Measurements from ENCODE around the gene ZCCHC2. TPM values are rescaled to one million over a fixed set of nuclear protein-coding genes. Genes with fewer than 3 reads are reported as not detected.

The ZCCHC2 gene
- total RNA-seq, 1 donor from 2014 or later, result 14.8 TPM

DNA sequence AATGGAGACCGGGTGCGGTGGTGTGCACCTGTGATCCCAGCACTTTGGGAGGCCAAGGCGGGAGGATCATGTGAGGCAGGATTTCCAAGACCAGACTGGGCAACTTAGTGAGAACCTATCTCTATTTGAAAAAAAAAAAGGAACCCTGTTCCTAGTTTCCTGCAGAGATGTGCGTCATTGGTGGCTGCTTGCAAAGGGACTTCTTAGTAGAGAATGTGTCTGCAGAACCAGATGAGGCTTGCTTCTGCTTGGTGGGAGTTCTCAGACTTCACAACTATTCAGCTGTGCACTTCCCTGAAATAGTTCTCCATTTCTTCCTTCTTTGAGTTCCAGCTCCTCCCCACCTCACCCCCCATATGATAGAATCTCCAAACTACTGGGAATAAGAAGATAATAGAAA lies 22.3 kb downstream of the ZCCHC2 start:
- DNase-seq (ENCODE audit: low read depth), result no peak
- no peak overlapping the region for H3K4me3 ChIP-seq (ENCODE audit: low read depth, low read length)
- TF ChIP-seq CTCF (conservative IDR thresholded peaks at IDR 0.05; ENCODE audit: low read depth, low read length), result no peak

- no peak for DNase-seq (ENCODE audit: low read depth)
- TF ChIP-seq CTCF (conservative IDR thresholded peaks at IDR 0.05; ENCODE audit: low read depth, low read length), result no peak
- no peak overlapping the region for H3K4me3 ChIP-seq (ENCODE audit: low read depth, low read length)
Observed at GRCh38 chr18:62549755-62550154, 26.9 kb downstream of the ZCCHC2 start.

GRCh38 chr18:62550746-62551145 lies 27.9 kb downstream of the ZCCHC2 start:
- H3K4me3 ChIP-seq (ENCODE audit: low read depth, low read length), result no peak overlapping the region
- DNase-seq (ENCODE audit: low read depth), result no peak
- TF ChIP-seq CTCF (conservative IDR thresholded peaks at IDR 0.05; ENCODE audit: low read depth, low read length), result no peak

DNA sequence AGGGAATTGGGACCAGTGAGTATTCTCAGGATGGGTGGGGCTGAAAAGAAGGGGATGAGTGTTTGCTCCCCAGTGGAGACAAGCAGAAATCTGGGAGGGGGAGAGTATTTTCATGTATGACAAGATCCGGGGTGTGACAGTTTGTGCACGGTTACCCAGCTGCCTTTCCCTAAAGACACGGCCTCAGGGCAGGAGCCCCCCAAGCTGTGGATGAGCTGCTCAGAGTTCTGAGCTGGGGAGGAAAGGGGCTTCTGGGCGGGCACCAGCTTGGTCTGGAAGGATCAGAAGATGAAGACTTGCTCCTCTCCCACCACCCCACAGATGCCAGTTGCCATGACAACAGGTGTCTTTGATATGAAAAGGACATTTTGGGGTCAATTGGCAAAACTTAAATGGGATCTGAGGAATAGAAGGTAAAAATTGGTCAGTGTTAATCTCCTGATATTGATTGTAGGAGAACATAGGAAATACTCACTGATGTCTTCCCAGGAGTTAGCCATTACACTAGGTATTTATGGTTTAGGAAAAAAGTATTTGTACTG lies 29.2 kb downstream of the ZCCHC2 start:
- H3K4me3 ChIP-seq (ENCODE audit: low read depth, low read length), result no peak overlapping the region
- DNase-seq (ENCODE audit: low read depth), result no peak
- no peak for TF ChIP-seq CTCF (conservative IDR thresholded peaks at IDR 0.05; ENCODE audit: low read depth, low read length)

GRCh38 chr18:62554061-62554815 lies 31.4 kb downstream of the ZCCHC2 start:
- TF ChIP-seq CTCF (conservative IDR thresholded peaks at IDR 0.05; ENCODE audit: low read depth, low read length), result no peak
- no peak overlapping the region for H3K4me3 ChIP-seq (ENCODE audit: low read depth, low read length)
- DNase-seq (ENCODE audit: low read depth), result no peak

- H3K4me3 ChIP-seq (ENCODE audit: low read depth, low read length), result no peak overlapping the region
- TF ChIP-seq CTCF (conservative IDR thresholded peaks at IDR 0.05; ENCODE audit: low read depth, low read length), result no peak
- DNase-seq (ENCODE audit: low read depth), result no peak
Observed at GRCh38 chr18:62555135-62555534, 32.3 kb downstream of the ZCCHC2 start.

DNA sequence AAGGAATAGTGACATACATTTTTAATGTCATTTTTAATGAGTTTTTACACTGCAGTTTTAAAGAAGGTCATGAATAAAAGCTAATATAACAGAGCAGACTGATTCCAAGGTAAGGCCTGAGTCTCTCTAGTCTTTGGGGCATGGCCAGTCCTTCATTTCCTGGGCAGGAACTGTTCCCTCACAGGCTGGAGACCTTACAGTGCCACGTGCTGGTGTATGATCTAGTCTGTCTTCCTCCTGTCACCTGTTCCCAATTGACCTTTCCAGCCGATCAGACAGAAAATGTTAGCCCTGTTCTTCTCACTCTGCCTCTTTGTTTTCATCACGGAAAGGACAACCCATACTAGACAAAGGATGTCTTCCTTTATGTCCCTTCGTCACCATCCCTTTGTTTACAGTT lies 33.6 kb downstream of the ZCCHC2 start:
- TF ChIP-seq CTCF (conservative IDR thresholded peaks at IDR 0.05; ENCODE audit: low read depth, low read length), result no peak
- H3K4me3 ChIP-seq (ENCODE audit: low read depth, low read length), result no peak overlapping the region
- no peak for DNase-seq (ENCODE audit: low read depth)

Data from epithelial cell of proximal tubule (primary cell).